Measurements from ENCODE around the gene STARD13.

The STARD13 gene
- long read RNA-seq, partial matches to known transcripts: 1 of 2 reads
- long read RNA-seq, other reads (novel, unspliced or antisense): 1 of 2 reads

GRCh38 chr13:33285420-33286124 lies at the start of gene STARD13:
STARD13 (minus strand) TSS chr13:33285755; CDS start chr13:33285638, 117 bp downstream.
- H3K4me3 ChIP-seq (replicated peaks; ENCODE audit: insufficient read depth, low read length): peak within 1 kb of the TSS; percentile 29
- H3K27me3 ChIP-seq (ENCODE audit: insufficient read depth, poor library complexity, severe bottlenecking): no peaks in the 10 kb centered on the region
- TF ChIP-seq REST (IDR thresholded peaks at IDR 0.05; ENCODE audit: insufficient replicate concordance, low read depth) (no peak), SPI1 (IDR thresholded peaks at IDR 0.05; ENCODE audit: borderline replicate concordance, low read depth) (no peak), GABPA (IDR thresholded peaks at IDR 0.05; ENCODE audit: low read depth) (no peak), CTCF (IDR thresholded peaks at IDR 0.05; ENCODE audit: insufficient read depth, low read length) (no peak)
- no peak within 1 kb of the TSS for H3K27ac ChIP-seq (replicated peaks)
- peak in 1 of 2 experiments; percentile 20 for DNase-seq (ENCODE audit: low read depth in 1 of 2, low spot score in 1 of 2)

GRCh38 chr13:33334831-33335230 lies 49.3 kb upstream of the STARD13 start:
- TF ChIP-seq CTCF (IDR thresholded peaks at IDR 0.05; ENCODE audit: insufficient read depth, low read length) (no peak), REST (IDR thresholded peaks at IDR 0.05; ENCODE audit: insufficient replicate concordance, low read depth) (no peak), POLR2AphosphoS5 (IDR thresholded peaks at IDR 0.05; ENCODE audit: low read depth) (no peak), GABPA (IDR thresholded peaks at IDR 0.05; ENCODE audit: low read depth) (no peak), SPI1 (IDR thresholded peaks at IDR 0.05; ENCODE audit: borderline replicate concordance, low read depth) (no peak)
- Histone ChIP-seq H3K4me3 (replicated peaks; ENCODE audit: insufficient read depth, low read length) (no peak overlapping the region), H3K27me3 (ENCODE audit: insufficient read depth, poor library complexity, severe bottlenecking) (no peaks in the 10 kb centered on the region), H3K27ac (replicated peaks) (no peak overlapping the region)
- DNase-seq (ENCODE audit: low read depth in 1 of 2, low spot score in 1 of 2): no peak

- Histone ChIP-seq H3K27me3 (ENCODE audit: insufficient read depth, poor library complexity, severe bottlenecking) (no peaks in the 10 kb centered on the region), H3K27ac (replicated peaks) (no peak overlapping the region), H3K4me3 (replicated peaks; ENCODE audit: insufficient read depth, low read length) (no peak overlapping the region)
- no peak for DNase-seq (ENCODE audit: low read depth in 1 of 2, low spot score in 1 of 2)
- no peak for TF ChIP-seq SPI1 (IDR thresholded peaks at IDR 0.05; ENCODE audit: borderline replicate concordance, low read depth)
- no peak for TF ChIP-seq GABPA (IDR thresholded peaks at IDR 0.05; ENCODE audit: low read depth)
- TF ChIP-seq POLR2AphosphoS5 (IDR thresholded peaks at IDR 0.05; ENCODE audit: low read depth): no peak
- no peak for TF ChIP-seq CTCF (IDR thresholded peaks at IDR 0.05; ENCODE audit: insufficient read depth, low read length)
- no peak for TF ChIP-seq REST (IDR thresholded peaks at IDR 0.05; ENCODE audit: insufficient replicate concordance, low read depth)
Measured at GRCh38 chr13:33331962-33332361, 46.4 kb upstream of the STARD13 start.
